Stimulated activated CD8-positive, alpha-beta memory T cell treated with anti-CD3 and anti-CD28 coated beads, Interleukin-4, amount 100 ng/mL, for 24 hours (primary cell): Measurements from ENCODE around the gene COL15A1.
"Not testable (repeated sequence)": the region's sequence is repeated elsewhere in the genome, so short reads cannot be mapped to it uniquely, and the experiment has no call there.

ENCODE experiments used
- DNase-seq: peaks from one replicate; pipeline ENCODE4 v3.0.0-alpha.2; 2020; ENCODE audit warnings: low read depth

COL15A1 gene

DNA sequence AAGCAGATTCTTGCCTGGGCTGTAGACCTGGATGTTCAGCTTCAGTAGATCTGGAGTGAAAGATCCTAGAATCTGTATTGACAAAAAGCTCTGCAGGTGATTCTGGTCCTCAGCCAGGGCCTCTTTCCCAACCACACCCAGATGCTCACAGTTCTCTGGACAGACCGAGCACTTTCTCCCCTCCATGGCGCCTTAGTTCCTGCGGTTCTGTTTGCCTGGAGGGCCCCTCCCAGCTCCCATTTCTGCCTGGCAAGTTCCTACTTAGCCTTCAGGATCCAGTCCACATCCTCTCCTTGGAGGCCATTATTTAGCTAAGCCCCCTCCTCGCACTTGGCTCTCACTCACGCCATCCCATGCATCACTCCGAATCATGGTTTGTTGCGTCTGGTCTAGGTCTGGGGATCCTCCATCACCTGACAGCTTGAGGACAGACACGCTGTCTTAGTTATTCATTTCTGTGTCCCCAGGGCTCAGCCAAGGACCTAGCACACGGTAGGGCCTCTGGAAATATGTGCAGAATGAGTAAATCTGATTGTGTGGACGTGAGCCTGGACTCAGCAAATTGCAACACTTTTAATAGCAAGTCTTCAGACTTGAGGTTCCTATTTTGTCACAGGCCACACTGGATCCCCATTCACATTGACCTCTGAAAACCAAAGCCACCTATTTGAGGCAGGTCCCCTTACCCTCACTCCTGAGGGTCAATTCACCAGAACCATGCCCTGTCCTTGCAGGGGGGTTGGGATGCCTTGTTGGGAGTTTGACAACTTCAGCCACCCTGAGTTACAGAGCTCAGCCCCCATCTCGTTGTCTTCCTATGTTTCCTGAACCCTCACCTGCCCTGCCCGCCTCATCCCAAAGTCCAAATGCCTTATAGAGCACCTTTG is 50.7 kb downstream of the COL15A1 start:
- no peak for DNase-seq

- DNase-seq, result no peak
Measured at GRCh38 chr9:98995059-98995671, 51.5 kb downstream of the COL15A1 start.

- DNase-seq, result no peak
Measured at GRCh38 chr9:98995971-98996504, 52.3 kb downstream of the COL15A1 start.

DNA sequence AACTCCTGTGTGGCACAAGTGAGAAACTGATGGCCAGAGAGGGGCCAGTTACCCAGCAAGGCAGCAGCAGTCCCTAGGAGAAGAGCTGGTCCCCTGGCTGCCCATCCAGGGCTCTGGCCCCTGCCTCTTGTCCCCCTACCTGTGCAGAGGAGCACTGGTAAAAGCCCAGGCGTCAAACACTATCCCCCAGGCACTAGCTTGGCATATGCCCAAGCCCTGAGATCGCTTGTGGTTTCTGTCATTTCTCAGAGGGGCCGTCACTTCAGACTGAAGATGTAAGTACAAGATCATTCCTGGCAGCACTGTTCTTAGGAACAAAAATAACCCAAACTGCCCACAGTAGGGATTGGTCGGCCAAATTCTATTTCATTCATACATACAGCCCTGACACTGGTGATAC is 53.9 kb downstream of the COL15A1 start:
- no peak for DNase-seq

- DNase-seq, result peak; percentile 39
Measured at GRCh38 chr9:98998441-98999151, 54.9 kb downstream of the COL15A1 start.

- no peak for DNase-seq
Measured at GRCh38 chr9:98999152-98999525, 55.4 kb downstream of the COL15A1 start.

GRCh38 chr9:99000476-99001395 is 57.0 kb downstream of the COL15A1 start:
- peak; percentile 36 for DNase-seq

GRCh38 chr9:99001892-99002291 is 58.2 kb downstream of the COL15A1 start:
- DNase-seq, result no peak

DNA sequence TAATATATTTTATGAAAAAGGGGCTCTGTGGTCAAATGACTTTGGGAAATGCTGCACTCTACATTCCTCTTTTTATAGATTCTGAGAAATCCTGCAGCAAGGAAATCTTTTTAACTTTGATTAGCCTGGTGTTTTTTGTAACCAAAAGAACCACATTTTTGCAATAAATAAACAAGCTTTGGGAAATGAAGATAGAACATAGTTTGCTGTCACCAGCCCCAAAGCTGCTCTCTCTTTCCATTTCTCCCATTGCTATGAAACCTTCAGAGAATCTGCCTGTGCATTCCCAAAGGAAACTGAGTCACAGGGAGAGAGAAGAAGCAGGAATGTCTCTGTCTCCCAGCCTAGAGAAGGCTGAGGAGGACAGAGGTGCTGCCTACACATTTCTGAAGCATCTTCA is 59.0 kb downstream of the COL15A1 start:
- no peak for DNase-seq

DNA sequence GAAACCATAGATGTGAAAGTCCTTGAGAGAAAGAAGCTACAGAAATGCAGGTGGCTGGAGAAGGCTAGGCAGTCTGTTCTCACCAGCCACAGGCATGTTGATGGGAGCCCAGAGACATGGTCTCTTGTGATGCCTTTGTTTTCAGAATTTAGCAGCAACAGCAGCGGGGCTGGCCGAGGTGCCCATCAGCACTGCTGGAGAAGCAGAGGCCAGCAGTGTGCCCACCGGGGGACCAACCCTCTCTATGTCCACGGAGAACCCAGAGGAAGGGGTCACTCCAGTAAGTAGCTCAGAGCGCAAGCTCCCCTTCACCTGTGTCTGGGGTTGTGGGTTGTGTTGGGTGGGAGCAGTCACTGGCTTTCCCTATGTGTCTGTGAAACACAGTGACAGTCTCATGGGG is 59.6 kb downstream of the COL15A1 start:
- DNase-seq, result no peak

DNA sequence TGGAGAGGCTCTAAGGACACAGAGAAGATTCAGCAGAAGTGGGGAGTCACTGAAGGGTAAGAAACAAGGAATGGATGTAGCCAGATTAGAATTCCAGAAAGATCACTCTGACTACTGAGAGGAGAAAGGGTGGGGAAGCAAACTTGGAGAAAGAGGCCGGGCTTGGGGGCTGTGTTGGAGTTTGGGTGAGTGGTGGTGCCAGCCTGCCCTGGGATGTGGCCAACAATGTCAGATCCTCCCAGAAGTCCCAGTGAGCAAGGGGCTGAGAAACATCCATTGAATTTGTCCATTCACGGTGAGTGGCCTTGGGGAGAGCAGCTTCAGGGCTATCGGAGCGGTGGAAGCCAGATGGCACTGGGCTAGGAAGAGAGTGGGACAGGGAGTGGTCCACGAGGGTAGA is 60.4 kb downstream of the COL15A1 start:
- DNase-seq, result no peak

GRCh38 chr9:99004717-99005460 is 61.2 kb downstream of the COL15A1 start:
- DNase-seq, result no peak

GRCh38 chr9:99005651-99006050 is 61.9 kb downstream of the COL15A1 start:
- DNase-seq, result no peak

GRCh38 chr9:99006511-99006910 is 62.8 kb downstream of the COL15A1 start:
- DNase-seq, result no peak

GRCh38 chr9:99006979-99007378 is 63.3 kb downstream of the COL15A1 start:
- no peak for DNase-seq

DNA sequence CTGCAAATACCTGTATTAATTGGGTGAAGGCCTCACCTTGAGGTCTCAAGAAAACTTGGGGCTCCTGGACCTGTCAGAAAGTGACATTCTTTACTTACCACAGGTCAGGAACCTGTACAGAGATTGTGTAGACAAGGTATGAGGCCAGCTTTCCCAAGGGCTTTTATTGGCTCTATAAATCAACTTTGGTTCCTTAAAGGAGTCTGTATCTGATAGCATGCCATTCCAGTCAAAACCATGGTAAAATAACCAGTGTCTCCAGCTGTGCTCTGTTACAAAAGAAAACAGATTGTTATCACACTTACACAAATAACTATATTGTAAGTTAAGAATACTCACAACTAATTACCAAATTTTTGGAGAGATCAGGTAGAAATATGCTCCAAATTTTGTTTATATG is 64.5 kb downstream of the COL15A1 start:
- DNase-seq, result no peak

GRCh38 chr9:99010393-99010792 is 66.7 kb downstream of the COL15A1 start:
- DNase-seq, result not testable (repeated sequence)

DNA sequence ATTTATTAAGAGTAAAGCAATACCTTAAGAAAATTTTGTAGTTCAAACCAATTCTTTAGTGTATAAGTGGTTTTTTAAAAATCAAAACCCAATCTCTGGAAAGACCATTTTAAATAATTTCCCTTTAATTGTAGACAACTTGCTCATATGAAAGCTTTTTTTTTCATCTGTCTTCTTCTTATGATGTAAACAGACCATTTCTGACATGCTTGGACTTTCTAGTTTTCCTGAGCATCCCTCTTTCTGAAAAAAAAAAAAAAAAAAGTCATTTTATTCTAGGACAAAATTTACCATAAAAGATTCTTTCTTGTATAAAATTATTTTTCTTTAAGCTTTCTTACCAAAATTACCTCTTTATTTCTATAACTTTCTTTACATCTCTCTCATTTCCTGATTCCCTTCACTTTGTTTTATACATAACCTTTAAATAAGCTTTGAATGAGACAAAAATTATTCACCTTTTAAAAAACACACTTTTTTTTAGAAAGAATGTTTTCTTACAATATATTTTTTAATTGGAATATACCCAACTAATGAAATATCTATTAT is 67.5 kb downstream of the COL15A1 start:
- DNase-seq, result no peak

GRCh38 chr9:99012957-99013512 is 69.3 kb downstream of the COL15A1 start:
- no peak for DNase-seq

- DNase-seq, result no peak
Measured at GRCh38 chr9:99013550-99013949, 69.8 kb downstream of the COL15A1 start.
